Endothelial cell of umbilical vein (primary cell): Measurements from ENCODE around the gene TROAP. TPM values are rescaled to one million over a fixed set of nuclear protein-coding genes. Genes with fewer than 3 reads are reported as not detected.

Experiments
- BruUV-seq: library from RNA; stranded (reverse); fragments of 400-500 nt; replicated peaks from 2 replicates; lab custom pipeline; 2021; lab: Mats Ljungman, UMichigan
- CTCF ChIA-PET: fragments of 300-600, 350-600 bp; sonication (Branson Sonifier 250); formaldehyde crosslinking; loops from one replicate; lab custom pipeline; 2021; ENCODE audit warnings: antibody characterized with exemption, inconsistent platforms; lab: Charles Lee
- POLR2A ChIA-PET: fragments of 300-600, 350-600 bp; sonication (Branson Sonifier 250); formaldehyde crosslinking; loops from one replicate; lab custom pipeline; 2021; ENCODE audit warnings: antibody characterized with exemption, inconsistent platforms; lab: Charles Lee
- DNase-seq: peaks from one replicate; pipeline ENCODE4 v3.0.0-alpha.2; 2011; ENCODE audit warnings: low read depth, low spot score
- FAIRE-seq: peaks from 2 replicates; lab custom pipeline; 2011; peaks lifted over from hg19 to GRCh38; lab: Jason Lieb, UNC
- H2AFZ ChIP-seq: 2 replicates; pipeline ENCODE4 v1.6.0; 2012; ENCODE audit warnings: low read depth, low read length, control low read depth, inconsistent platforms
- H3K27ac ChIP-seq: 2 replicates; pipeline ENCODE4 v1.5.1; 2011; ENCODE audit warnings: low read depth, mild to moderate bottlenecking, control low read depth, low read length, moderate library complexity; ENCODE audit not compliant: insufficient read depth
- H3K27me3 ChIP-seq, 2 experiments: 2 replicates each; pipeline versions ENCODE4 v1.6.0 to v1.6.1; 2011; ENCODE audit warnings: low read length in 2 of 2, mixed read lengths in 1 of 2; ENCODE audit not compliant: control insufficient read depth in 2 of 2, insufficient read depth in 2 of 2
- H3K36me3 ChIP-seq, 2 experiments: 2 replicates in 1 of 2; 3 replicates in 1 of 2; pipeline ENCODE4 v1.5.1; 2011; ENCODE audit warnings: low read length in 2 of 2, mild to moderate bottlenecking in 1 of 2, moderate library complexity in 1 of 2; ENCODE audit not compliant: control insufficient read depth in 2 of 2, insufficient read depth in 2 of 2; ENCODE audit errors: extremely low read depth in 1 of 2
- H3K4me1 ChIP-seq: 3 replicates; pipeline ENCODE4 v1.5.1; 2011; ENCODE audit warnings: mild to moderate bottlenecking, low read length; ENCODE audit not compliant: control insufficient read depth, insufficient read depth; ENCODE audit errors: extremely low read depth
- H3K4me2 ChIP-seq: 2 replicates; pipeline ENCODE4 v1.6.1; 2011; ENCODE audit warnings: low read length, control low read depth, mixed read lengths; ENCODE audit not compliant: insufficient read depth
- H3K4me3 ChIP-seq, 3 experiments: fragments of 200-600 bp in 1 of 3; sonication (generic), shearing (Covaris generic) in 1 of 3; replicated peaks in 1 of 3; 2 replicates each; pipeline ENCODE4 v1.5.1; 2011 to 2016; ENCODE audit warnings: control low read depth in 3 of 3, low read length in 3 of 3, mild to moderate bottlenecking in 2 of 3, inconsistent platforms in 1 of 3, low read depth in 1 of 3, moderate library complexity in 1 of 3; ENCODE audit not compliant: insufficient read depth in 1 of 3
- H3K79me2 ChIP-seq: 2 replicates; pipeline ENCODE4 v1.6.0; 2012; ENCODE audit warnings: low read length, inconsistent platforms; ENCODE audit not compliant: control insufficient read depth, insufficient read depth
- H3K9ac ChIP-seq: replicated peaks from 2 replicates; pipeline ENCODE3; 2011; ENCODE audit warnings: low read length, control low read depth; ENCODE audit not compliant: insufficient read depth; ENCODE audit errors: extremely low read depth
- H3K9me1 ChIP-seq: replicated peaks from 3 replicates; pipeline ENCODE4 v1.6.0; 2011; ENCODE audit warnings: mild to moderate bottlenecking, low read length; ENCODE audit not compliant: control insufficient read depth, insufficient read depth; ENCODE audit errors: extremely low read depth
- H3K9me3 ChIP-seq: replicated peaks from 2 replicates; pipeline ENCODE4 v1.5.1; 2012; ENCODE audit warnings: low read length, inconsistent platforms; ENCODE audit not compliant: control insufficient read depth, insufficient read depth
- H4K20me1 ChIP-seq: replicated peaks from 2 replicates; pipeline ENCODE3; 2011; ENCODE audit warnings: mild to moderate bottlenecking, low read length; ENCODE audit not compliant: control insufficient read depth, insufficient read depth; ENCODE audit errors: extremely low read depth
- CTCF ChIP-seq, 2 donors: IDR thresholded peaks; 1 replicate in 1 of 2; 2 replicates in 1 of 2; pipeline ENCODE4 v1.5.1; 2011; ENCODE audit warnings: low read length in 2 of 2, mild to moderate bottlenecking in 2 of 2, moderate library complexity in 2 of 2, control low read depth in 1 of 2, inconsistent platforms in 1 of 2, low read depth in 1 of 2; ENCODE audit not compliant: insufficient read depth in 1 of 2; ENCODE audit errors: extremely low read depth in 1 of 2
- FOS ChIP-seq: IDR thresholded peaks from 2 replicates; pipeline ENCODE4 v1.6.1; 2011; ENCODE audit warnings: mild to moderate bottlenecking, low read length, moderate library complexity, borderline replicate concordance; ENCODE audit not compliant: insufficient read depth
- POLR2A ChIP-seq: IDR thresholded peaks from 2 replicates; pipeline ENCODE4 v1.6.1; 2012; ENCODE audit warnings: low read depth, mild to moderate bottlenecking, control low read depth, low read length
- dilution Hi-C: fragments of 300-500 bp; cut with MboI; formaldehyde crosslinking; loops from one replicate; pipeline ENCODE4 v1.15.0; 2019; ENCODE audit warnings: low sequenced_read_pairs; ENCODE audit not compliant: extremely low pct_ligation_motif_present
- intact Hi-C: fragments of 100-400 bp; cut with micrococcal nuclease; formaldehyde crosslinking; loops from one replicate; pipeline ENCODE4 v1.10.0; 2022
- polyA plus RNA-seq, 4 experiments: library from polyadenylated mRNA; depleted of rRNA in 3 of 4; stranded (reverse) in 3 of 4; unstranded in 1 of 4; fragments of >200 nt; gene quantifications; 2 replicates each; pipeline versions ENCODE4 v1.2.1 to v1.2.3, GENCODE V29; 2011 to 2012; ENCODE audit warnings: missing spikeins in 1 of 4
- total RNA-seq: library from RNA; stranded (reverse); gene quantifications from 2 replicates; pipeline ENCODE4 v1.2.3, GENCODE V29; 2021

TROAP gene
- total and polyA plus RNA-seq, 2 donors (not counting 3 experiments of a cell fraction or from before 2014, with no cell fraction given), result 31.7 to 68.6 TPM

DNA sequence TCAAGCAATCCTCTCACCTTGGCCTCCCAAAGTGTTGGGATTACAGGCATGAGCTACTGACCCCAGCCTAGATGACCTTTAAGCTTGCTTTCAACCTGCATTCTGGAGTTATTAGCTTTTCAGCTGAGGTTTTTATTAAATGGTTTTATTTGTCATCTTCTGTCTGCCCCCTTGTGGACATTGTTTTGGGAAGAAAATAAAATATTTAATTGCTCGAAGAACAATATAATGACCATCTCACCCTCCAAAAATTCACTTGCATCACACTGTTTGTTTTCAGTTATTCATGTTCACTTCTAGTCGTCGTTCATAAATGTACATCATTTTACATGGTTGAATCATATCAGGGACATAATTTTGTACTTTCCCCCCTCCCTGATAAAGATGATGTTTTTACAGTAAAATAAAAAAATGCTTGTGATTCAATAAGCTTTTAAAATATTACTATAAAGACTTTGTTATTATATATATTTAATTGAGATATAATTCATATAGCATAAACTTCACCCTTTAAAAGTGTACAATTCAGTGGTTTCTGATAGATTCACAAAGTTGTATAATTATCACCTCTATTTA lies 34.1 kb downstream of the TROAP start:
- POLR2A ChIA-PET, result interaction anchor here (0.6 to 2.5 kb wide), 3 partner anchors 10 to 265 kb away, joined by 3 to 15 read pairs (median 4); partner anchors contain the start of gene SPATS2
- TF ChIP-seq CTCF (IDR thresholded peaks at IDR 0.05; ENCODE audit: extremely low read depth in 1 of 2, insufficient read depth in 1 of 2, low read depth in 1 of 2, low read length in 2 of 2) (peak; percentile 24 to 34), POLR2A (no peak)
- DNase-seq (peak; percentile 57), FAIRE-seq (peak; percentile 12)
- CTCF ChIA-PET, result interaction anchor here (0.7 to 12.8 kb wide), 38 partner anchors 9 to 266 kb away, joined by 3 to 679 read pairs (median 14); partner anchors contain the start of genes C1QL4, DNAJC22, PRPF40B and PRPH
- Histone ChIP-seq H3K9ac (no peak overlapping the region), H3K27ac (no peak overlapping the region), H3K4me1 (no peaks in the 10 kb centered on the region), H3K4me3 (no peak overlapping the region), H2AFZ (no peak overlapping the region), H3K4me2 (no peak overlapping the region), H3K36me3 (no peaks in the 10 kb centered on the region), H3K79me2 (no peaks in the 10 kb centered on the region), H4K20me1 (no peaks in the 10 kb centered on the region), H3K9me3 (no peaks in the 10 kb centered on the region), H3K9me1 (no peaks in the 10 kb centered on the region), H3K27me3 (no peaks in the 10 kb centered on the region)
- BruUV-seq, result no TSS peak
- intact Hi-C loops (loop anchor here (1.0 to 5.0 kb wide), 3 partner anchors 26 to 210 kb away; partner anchors contain the start of gene MCRS1), dilution Hi-C loops (loop anchor here (25.0 kb wide), 1 partner anchor 155 kb away; no protein-coding TSS in a partner anchor)

DNA sequence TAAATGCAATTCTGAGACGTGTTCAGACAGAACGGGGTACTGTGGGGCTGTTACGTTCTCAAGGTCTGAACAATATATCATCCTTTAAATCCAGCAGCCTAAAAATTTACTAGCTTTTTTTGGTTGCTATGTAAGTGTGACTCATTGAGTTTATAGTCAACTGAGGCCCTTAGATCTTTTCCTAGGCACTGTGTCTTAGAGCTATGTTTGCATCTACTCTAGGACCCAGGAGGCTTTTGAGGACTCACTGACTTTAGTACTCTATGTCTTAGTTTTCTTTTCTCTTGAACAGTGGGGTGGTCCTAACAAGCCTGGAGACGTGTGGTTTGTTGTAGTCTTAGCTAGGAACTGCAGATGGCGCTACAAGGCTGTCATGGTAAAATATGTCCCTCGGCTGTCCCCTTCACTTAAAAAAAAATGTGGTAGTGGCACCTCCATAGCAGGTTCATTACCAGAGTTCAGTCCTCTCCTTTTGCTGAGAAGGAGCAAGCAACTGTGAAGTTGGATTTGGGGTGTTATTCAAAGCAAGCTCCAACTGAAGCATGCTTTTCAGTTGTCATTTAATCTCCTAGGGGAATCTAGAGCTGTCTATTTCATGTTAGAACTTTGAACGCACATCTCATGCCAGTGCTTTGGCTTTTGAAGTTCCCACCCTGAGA lies 35.6 kb downstream of the TROAP start:
- no peak overlapping the region for H3K27ac ChIP-seq

More for the DNA sequence above, 35.6 kb downstream of the TROAP start:
- Histone ChIP-seq H3K4me2 (no peak overlapping the region), H3K9me3 (no peaks in the 10 kb centered on the region), H3K4me1 (no peaks in the 10 kb centered on the region), H3K9me1 (no peaks in the 10 kb centered on the region), H3K79me2 (no peaks in the 10 kb centered on the region), H3K4me3 (no peak overlapping the region), H3K36me3 (no peaks in the 10 kb centered on the region), H2AFZ (no peak overlapping the region), H3K27me3 (no peaks in the 10 kb centered on the region), H3K9ac (no peak overlapping the region), H4K20me1 (no peaks in the 10 kb centered on the region)
- CTCF ChIA-PET, result interaction anchor here (0.7 to 12.8 kb wide), 68 partner anchors 9 to 265 kb away, joined by 3 to 679 read pairs (median 8); partner anchors contain the start of genes C1QL4, DNAJC22, KCNH3 and PRPF40B
- dilution Hi-C loops (loop anchor here (25.0 kb wide), 1 partner anchor 154 kb away; no protein-coding TSS in a partner anchor), intact Hi-C loops (loop anchor here (1.0 to 5.0 kb wide), 3 partner anchors 156 to 222 kb away; partner anchors contain the start of gene MCRS1)
- TF ChIP-seq CTCF (IDR thresholded peaks at IDR 0.05; ENCODE audit: extremely low read depth in 1 of 2, insufficient read depth in 1 of 2, low read depth in 1 of 2, low read length in 2 of 2) (peak; percentile 74 to 76), POLR2A (no peak), FOS (peak; percentile 10)
- peak; percentile 56 for FAIRE-seq
- POLR2A ChIA-PET, result interaction anchor here (1.2 to 2.5 kb wide), 2 partner anchors 8 to 155 kb away, joined by 4 to 15 read pairs; partner anchors contain the start of gene SPATS2
- DNase-seq, result peak; percentile 82
- BruUV-seq, result no TSS peak
